GM12892 (cell line): ENCODE results near the gene PEX11A.

Experiments
- POLR2A ChIP-seq: IDR thresholded peaks from 2 replicates; pipeline ENCODE4 v1.6.1; 2011; ENCODE audit warnings: low read depth, low read length, control low read depth
- POLR2AphosphoS5 ChIP-seq: IDR thresholded peaks from 2 replicates; pipeline ENCODE4 v1.6.1; 2011; ENCODE audit warnings: low read depth, low read length, control low read depth

GRCh38 chr15:89646416-89647141 is 44.0 kb downstream of the PEX11A start:
- TF ChIP-seq POLR2A (no peak), POLR2AphosphoS5 (no peak)
